Hypothalamus (tissue), 51 donors: ENCODE measurements around the gene FOS.

Experiments used
- DNase-seq, 51 donors: peaks; one replicate each; lab custom pipeline; 2025; lab: John Stamatoyannopoulos, UW

The FOS gene

DNA sequence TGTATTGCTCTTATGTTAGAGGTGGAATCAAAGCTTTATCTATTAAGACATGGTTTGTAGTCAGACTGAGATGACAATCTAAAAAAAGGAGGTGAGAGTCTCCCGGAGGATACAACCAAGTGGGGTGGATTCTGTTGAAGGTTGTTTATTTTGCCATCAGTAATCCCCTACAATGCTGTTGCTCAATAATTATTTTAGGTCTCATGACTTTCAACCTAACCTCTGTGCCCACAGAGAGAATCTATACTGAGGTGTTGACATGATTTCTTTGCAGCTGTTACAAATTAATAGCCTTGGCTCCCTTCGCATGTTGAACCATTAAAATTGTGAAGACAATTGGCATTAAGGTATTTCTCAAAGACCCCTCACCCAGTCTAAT lies 28.7 kb upstream of the FOS start:
- DNase-seq, result no peak

DNA sequence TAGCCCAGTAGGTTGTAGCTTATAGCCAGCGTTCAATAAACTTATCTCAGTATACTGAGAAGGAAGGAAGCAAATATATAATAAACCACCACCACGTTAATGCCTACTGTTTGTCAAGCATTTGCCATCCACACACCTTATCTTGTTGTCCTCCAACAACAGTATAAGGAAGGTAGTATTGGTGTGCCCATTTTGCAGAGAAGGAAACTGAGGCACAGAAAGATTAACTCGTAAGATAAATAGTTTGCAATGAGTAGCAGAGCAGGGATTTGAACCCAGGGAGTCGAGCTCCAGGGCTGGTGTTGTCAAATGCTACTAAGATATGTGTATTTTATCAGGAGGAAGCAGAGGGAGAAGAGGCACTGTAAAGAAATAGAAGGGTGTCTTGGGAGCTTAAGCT lies 27.8 kb upstream of the FOS start:
- no peak for DNase-seq

GRCh38 chr14:75252254-75252837 lies 26.3 kb upstream of the FOS start:
- DNase-seq, result no peak

GRCh38 chr14:75254381-75254822 lies 24.2 kb upstream of the FOS start:
- no peak for DNase-seq

DNA sequence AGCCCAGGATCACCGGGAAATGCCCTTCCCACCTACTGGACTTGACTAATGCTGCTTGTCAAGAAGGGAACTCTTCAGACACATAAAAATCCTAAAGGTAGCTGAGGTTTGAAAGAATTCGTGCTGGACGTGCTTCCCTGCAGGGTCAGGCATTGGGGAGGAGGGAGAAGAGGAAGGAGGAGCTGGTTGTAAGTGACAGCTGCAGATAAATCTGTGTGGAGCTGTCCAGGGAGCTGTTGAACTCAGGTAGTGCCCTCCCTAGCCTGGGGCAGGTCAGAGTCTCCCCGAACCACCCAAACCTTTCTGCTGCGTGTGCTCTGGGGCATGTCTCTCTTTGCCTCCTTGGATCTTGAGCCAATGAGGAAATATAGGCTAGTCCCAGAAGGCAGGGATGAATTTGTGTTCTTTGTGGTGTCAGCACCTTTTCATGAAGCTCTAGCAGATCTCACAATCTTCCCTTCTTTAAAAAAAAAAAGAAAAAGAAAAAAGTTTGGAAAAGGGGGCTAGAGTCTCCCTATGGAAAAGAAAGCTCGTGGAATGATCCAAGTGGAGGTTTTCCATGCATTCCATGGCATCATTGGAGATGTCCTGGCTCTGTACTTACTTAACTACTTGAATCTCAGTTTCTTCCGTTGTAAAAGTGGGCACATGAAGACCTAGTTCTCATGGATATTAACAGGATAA lies 23.6 kb upstream of the FOS start:
- no peak for DNase-seq

DNA sequence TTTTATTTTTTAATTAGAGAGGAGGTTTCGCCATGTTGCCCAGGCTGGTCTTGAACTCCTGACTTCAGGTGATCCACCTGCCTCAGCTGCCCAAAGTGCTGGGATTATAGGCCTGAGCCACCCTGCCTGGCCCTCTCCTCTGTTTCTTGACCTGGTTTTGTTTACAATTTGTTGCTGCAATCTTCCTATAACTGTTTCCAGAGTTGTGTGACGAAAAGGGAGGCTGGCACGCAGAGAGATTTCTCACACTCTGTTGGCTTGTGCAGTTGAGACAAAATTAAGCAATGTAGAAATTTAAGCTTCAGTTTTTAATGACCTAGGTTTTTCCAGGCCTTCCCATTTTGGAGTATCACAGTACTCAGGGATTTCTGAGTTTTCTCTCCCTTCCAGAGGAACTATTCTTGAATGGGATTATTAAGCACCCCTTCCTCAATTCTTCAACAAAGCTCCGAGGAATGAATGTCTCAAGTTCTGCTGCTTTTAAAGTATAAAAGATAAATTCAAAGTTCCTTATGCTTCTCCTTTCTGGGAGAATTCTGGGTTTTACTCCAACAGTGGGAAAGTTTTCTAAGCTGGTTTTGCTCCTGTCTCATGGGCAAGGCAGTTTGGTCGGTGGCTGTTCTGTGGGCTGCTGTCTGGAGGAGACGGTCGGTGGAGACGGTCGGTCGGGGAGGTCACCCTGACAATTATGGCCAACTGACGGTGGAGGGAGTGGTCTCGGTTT lies 20.4 kb upstream of the FOS start:
- DNase-seq, result peak in 1 of 51 donors; percentile 18

DNA sequence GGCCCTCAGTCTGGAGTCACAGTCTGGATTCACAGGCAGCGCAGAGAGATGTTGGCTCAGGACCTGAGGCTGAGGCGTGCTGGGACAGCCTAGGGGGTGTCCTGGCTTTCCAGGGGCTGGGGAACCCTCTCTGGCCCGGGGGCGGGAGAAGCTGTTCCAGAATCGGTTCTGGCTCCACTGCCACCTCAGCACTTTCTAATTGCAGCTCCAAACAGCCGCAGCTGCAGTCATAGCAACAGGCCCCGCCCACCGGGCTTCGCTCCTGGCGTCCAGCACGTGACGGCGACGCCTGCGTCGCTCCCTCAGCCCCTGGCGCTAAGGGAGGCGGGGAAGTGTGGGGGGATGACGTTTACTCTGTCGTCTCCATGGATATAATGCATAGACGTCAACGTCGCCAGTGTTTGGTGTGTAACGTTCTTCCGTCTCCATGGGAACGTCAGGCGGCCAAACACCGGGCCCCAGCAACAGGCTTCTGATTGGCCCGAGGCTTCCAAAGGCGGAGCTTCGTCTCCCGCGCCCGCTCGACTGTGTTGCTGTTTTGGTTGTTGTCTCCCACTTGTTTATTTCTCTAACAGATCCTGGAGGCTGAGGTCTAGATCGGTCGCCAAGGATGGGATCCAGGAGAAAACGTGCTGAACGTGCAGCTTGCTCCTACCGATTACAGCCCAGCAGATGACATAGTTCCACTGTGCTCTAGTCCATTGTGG lies 19.7 kb upstream of the FOS start:
- DNase-seq, result peak; percentile 82 to 100 (median 97)

GRCh38 chr14:75259510-75259855 lies 19.1 kb upstream of the FOS start:
- no peak for DNase-seq

DNA sequence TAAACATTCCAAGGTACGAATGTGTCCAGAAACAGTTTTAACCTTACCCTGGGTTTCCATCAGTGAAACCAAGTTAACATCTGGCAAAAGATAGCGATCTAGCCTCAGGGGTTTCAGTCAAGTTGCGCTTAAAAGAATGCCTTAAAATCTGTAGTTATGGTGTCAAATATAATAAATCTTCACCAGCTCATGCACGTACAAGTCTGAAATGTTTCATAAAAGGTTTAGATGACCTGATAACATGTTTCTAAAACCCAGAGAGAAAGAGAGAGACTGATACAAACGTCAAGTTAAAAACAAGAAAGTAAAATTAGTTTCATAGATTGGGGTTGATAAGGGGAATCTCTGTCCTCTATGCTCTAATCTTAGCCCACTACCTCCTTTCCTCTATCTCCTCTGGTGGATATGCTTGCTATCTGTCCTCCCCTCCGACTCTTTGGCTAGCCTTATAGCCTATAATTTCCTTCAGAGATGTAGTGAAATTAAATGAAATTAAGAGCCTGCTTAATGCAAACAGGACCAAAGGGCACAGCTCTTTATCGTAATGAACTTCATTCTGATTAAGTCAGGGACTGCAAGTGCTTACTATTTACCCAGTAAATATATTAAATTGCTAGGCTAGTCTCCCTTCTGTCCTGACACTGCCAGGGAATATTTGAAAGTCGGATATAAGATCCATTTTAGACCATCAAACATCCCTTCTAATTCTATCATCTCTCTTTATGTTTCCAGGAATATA lies 18.4 kb upstream of the FOS start:
- DNase-seq, result no peak

GRCh38 chr14:75261820-75262219 lies 16.8 kb upstream of the FOS start:
- DNase-seq, result no peak

GRCh38 chr14:75262641-75263040 lies 16.0 kb upstream of the FOS start:
- DNase-seq, result no peak

GRCh38 chr14:75264036-75264435 lies 14.6 kb upstream of the FOS start:
- no peak for DNase-seq

GRCh38 chr14:75267141-75267721 lies 11.4 kb upstream of the FOS start:
- DNase-seq, result no peak

DNA sequence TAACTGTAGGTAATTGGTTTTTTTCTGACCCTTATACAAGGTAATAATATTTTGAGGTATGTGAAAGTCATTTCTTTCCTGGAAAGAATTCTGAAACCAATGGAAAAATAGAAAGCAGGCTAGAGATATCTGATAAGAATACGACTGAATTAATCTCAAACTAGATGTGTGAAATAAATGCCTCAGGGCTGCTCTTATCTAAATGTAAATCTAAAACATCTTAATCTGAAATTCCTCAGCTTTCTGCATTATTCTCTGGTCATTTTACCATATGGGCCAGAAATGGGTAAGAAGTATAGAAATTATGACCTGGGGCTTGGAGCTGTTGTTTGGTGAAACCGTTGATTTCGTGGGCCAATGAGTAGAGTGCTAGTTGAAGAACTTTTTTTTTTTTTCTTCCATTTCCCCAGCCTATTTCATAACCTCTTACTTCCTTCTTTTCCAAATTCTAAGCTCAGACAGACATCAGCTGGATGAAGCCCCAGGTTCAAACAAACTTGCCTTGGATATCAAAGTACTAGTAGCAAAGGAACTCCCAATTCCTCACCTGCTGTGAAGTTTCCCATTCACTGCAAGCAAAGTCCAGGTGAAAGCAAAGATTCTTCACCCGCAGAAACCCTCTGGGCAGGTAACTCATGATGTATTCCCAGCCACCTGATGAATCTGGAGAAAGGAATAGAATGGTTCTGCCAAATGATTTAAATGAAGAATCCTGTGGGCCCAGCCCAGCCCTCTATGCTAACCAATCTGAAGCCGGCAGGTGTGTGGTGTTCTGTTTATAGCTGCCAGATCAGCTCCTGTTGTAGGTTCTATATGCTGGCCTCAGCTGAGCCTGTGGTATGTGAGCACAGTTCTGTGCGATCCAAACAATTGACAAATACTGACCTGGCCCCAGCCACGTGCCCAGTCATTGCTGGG lies 9.7 kb upstream of the FOS start:
- no peak for DNase-seq

DNA sequence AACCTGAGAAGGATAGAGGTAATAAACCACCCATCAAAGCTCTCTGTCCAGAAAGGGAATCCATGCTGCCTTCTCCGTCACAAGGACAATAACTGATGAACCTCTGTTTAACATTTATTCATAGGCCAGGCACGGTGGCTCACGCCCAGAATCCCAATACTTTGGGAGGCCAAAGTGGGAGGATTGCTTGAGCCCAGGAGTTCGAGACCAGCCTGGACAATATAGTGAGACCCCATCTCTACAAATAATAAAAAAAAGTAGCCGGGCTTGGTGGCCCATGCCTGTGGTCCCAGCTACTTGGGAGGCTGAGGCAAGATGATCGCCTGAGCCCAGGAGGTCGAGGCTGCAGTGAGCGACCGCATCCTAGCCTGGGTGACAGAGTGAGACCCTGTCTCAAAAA lies 7.1 kb upstream of the FOS start:
- no peak for DNase-seq

GRCh38 chr14:75273272-75274049 lies 5.2 kb upstream of the FOS start:
- peak in 5 of 51 donors; percentile 12 to 38 (median 22) for DNase-seq

DNA sequence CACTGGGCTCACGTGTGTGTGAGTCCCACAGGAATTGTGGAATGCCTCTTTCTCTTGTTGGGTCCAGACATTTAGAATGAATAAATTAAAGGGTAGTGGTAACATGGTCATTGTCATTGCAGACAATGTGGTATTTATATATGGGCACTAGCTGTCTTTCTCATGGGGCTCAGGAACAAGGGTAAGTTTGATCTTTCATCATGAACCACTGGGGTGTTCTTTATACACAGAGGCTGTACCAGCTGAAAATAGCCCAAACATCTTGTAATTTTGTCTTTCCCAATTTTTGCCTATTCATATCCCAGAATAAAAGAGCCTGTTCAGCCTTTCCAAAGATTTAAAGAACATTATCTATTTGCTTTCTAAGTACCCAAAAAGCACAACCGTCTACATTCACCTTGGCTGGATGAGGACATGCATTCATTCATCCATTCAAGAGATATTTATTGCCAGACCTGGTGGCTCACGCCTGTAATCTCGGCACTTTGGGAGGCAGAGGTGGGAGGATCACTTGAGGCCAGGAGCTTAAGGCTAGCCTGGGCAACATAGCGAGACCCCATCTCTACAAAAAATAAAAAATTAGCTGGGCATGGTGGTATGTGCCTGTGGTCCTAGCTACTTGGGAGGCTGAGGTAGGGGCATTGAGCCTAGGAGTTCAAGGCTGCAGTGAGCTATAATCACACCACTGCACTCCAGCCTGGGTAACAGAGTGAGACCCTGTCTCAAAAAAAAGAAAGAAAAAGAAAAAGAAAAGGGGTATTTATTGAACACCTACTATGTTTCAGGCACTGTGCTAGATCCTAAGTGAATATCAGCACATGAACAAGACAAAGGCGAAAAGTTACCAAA lies 4.4 kb upstream of the FOS start:
- DNase-seq, result no peak
